ENCODE data around the gene RIC1. TPM values are rescaled to one million over a fixed set of nuclear protein-coding genes. Genes with fewer than 3 reads are reported as not detected.
"Not testable (repeated sequence)": the region's sequence is repeated elsewhere in the genome, so short reads cannot be mapped to it uniquely, and the experiment has no call there.

RIC1 gene
- polyA plus RNA-seq, 3 donors = 13.4 to 36.4 (median 16.3) TPM

DNA sequence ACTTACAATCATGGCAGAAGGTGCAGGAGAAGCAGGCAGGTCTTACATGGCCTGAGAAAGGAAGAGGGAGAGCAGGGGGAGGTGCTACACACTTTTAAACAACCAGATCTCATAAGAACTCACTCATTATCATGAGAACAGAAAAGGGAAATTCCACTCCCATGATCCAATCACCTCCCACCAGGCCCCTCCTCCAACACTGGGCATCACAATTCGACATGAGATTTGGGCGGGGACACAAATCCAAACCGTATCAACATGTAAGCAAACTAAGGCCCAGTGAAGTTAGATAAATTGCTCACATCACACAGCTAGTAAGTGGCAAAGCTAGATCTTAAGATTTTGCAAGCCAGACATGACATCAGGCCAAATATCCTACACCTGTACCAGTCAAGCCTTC, 48.3 kb upstream of the RIC1 start:
- H3K79me2 ChIP-seq (ENCODE audit: insufficient read depth, low read length) = no peaks in the 10 kb centered on the region
- Mint-ChIP-seq H3K27ac (no peak overlapping the region), H3K4me3 (no peak overlapping the region), H3K36me3 (peaks cover 0 to 2% of the 10 kb centered on the region in 2 donors), H3K4me1 (peaks cover 14% of the 10 kb centered on the region), H3K27me3 (ENCODE audit: low read depth in 3 of 3) (peaks cover 0 to 3% (median 1%) of the 10 kb centered on the region in 3 donors), H3K9me3 (peaks cover 0 to 6% (median 2%) of the 10 kb centered on the region in 7 donors)
- no peak overlapping the region for H3K4me2 ChIP-seq (replicated peaks; ENCODE audit: extremely low read depth, low read length, poor library complexity, severe bottlenecking)
- no peaks in the 10 kb centered on the region for H3K27me3 ChIP-seq (ENCODE audit: control insufficient read depth in 2 of 2, insufficient read depth in 2 of 2, low read length in 2 of 2)
- no peaks in the 10 kb centered on the region for H4K20me1 ChIP-seq (ENCODE audit: insufficient read depth, low read length)
- H3K4me3 ChIP-seq (replicated peaks in 1 of 3; ENCODE audit: low read depth in 2 of 3, low read length in 3 of 3) = no peak overlapping the region
- DNase-seq = no peak
- peaks cover 0 to 4% of the 10 kb centered on the region in 2 donors for H3K4me1 ChIP-seq (ENCODE audit: control insufficient read depth in 1 of 2, insufficient read depth in 2 of 2, low read length in 2 of 2)
- WGBS (ENCODE audit: insufficient coverage) = 94% methylated on average over 3 of the region's 3 CpGs
- H3K9me3 ChIP-seq (replicated peaks in 1 of 2; ENCODE audit: control insufficient read depth in 1 of 2, insufficient read depth in 1 of 2, low read length in 2 of 2) = no peaks in the 10 kb centered on the region
- intact Hi-C loops (cut with micrococcal nuclease) = no loop called here
- no peaks in the 10 kb centered on the region for H3K36me3 ChIP-seq (replicated peaks in 1 of 2; ENCODE audit: control insufficient read depth in 1 of 2, insufficient read depth in 2 of 2, low read length in 2 of 2)
- H2AFZ ChIP-seq (ENCODE audit: insufficient read depth, low read depth, low read length, poor library complexity, severe bottlenecking) = no peak overlapping the region
- H3K27ac ChIP-seq (ENCODE audit: low read depth in 1 of 2, low read length in 2 of 2) = no peak overlapping the region
- TF ChIP-seq, protein P1, sequence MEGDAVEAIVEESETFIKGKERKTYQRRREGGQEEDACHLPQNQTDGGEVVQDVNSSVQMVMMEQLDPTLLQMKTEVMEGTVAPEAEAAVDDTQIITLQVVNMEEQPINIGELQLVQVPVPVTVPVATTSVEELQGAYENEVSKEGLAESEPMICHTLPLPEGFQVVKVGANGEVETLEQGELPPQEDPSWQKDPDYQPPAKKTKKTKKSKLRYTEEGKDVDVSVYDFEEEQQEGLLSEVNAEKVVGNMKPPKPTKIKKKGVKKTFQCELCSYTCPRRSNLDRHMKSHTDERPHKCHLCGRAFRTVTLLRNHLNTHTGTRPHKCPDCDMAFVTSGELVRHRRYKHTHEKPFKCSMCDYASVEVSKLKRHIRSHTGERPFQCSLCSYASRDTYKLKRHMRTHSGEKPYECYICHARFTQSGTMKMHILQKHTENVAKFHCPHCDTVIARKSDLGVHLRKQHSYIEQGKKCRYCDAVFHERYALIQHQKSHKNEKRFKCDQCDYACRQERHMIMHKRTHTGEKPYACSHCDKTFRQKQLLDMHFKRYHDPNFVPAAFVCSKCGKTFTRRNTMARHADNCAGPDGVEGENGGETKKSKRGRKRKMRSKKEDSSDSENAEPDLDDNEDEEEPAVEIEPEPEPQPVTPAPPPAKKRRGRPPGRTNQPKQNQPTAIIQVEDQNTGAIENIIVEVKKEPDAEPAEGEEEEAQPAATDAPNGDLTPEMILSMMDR (IDR thresholded peaks at IDR 0.05) = no peak
- H3K9ac ChIP-seq (ENCODE audit: insufficient read depth, low read length, poor library complexity, severe bottlenecking) = no peak overlapping the region

DNA sequence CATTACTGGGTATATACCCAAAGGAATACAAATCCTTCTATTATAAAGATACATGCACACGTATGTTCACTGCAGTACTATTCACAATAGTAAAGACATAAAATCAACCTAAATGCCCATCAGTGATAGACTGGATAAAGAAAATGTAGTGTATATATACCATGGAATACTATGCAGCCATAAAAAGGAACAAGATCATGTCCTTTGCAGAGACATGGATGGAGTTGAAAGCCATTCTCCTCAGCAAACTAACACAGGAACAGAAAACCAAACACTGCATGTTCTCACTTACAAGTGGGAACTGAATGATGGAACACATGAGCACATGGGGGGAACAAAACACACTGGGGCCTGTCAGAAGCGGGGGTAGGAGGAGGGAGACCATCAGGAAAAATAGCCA, 47.2 kb upstream of the RIC1 start:
- H3K79me2 ChIP-seq (ENCODE audit: insufficient read depth, low read length); H3K27me3 ChIP-seq (ENCODE audit: control insufficient read depth in 2 of 2, insufficient read depth in 2 of 2, low read length in 2 of 2); intact Hi-C loops (cut with micrococcal nuclease); H3K4me1 ChIP-seq (ENCODE audit: control insufficient read depth in 1 of 2, insufficient read depth in 2 of 2, low read length in 2 of 2); H3K36me3 Mint-ChIP-seq; H3K27ac ChIP-seq (ENCODE audit: low read depth in 1 of 2, low read length in 2 of 2); H3K27me3 Mint-ChIP-seq (ENCODE audit: low read depth in 3 of 3); H3K9ac ChIP-seq (ENCODE audit: insufficient read depth, low read length, poor library complexity, severe bottlenecking); H3K9me3 ChIP-seq (replicated peaks in 1 of 2; ENCODE audit: control insufficient read depth in 1 of 2, insufficient read depth in 1 of 2, low read length in 2 of 2); DNase-seq; H3K9me3 Mint-ChIP-seq; H3K36me3 ChIP-seq (replicated peaks in 1 of 2; ENCODE audit: control insufficient read depth in 1 of 2, insufficient read depth in 2 of 2, low read length in 2 of 2); H2AFZ ChIP-seq (ENCODE audit: insufficient read depth, low read depth, low read length, poor library complexity, severe bottlenecking); H4K20me1 ChIP-seq (ENCODE audit: insufficient read depth, low read length); H3K4me3 ChIP-seq (replicated peaks in 1 of 3; ENCODE audit: low read depth in 2 of 3, low read length in 3 of 3); H3K4me2 ChIP-seq (replicated peaks; ENCODE audit: extremely low read depth, low read length, poor library complexity, severe bottlenecking); H3K4me3 Mint-ChIP-seq: not testable (repeated sequence)
- Mint-ChIP-seq H3K27ac (peak overlapping the region in 1 of 7 donors; percentile 43), H3K4me1 (peaks cover 19% of the 10 kb centered on the region)
- WGBS (ENCODE audit: insufficient coverage) = no CpG with 5 or more reads among the region's 2 CpGs
